KMS-11 (cell line): Measurements from ENCODE around the gene NECAB2.

ENCODE experiments used
- H2AFZ ChIP-seq: fragments of 200-600 bp; sonication (generic); 2 replicates; pipeline ENCODE4 v1.6.1; 2016; ENCODE audit warnings: antibody characterized with exemption, mixed run types, low read depth
- H3K27ac ChIP-seq: fragments of 200-600 bp; sonication (generic); 2 replicates; pipeline ENCODE4 v1.6.1; 2016; ENCODE audit warnings: mild to moderate bottlenecking, mixed run types
- H3K27me3 ChIP-seq: fragments of 200-600 bp; sonication (generic); 2 replicates; pipeline ENCODE4 v1.6.1; 2017; ENCODE audit warnings: mild to moderate bottlenecking, low read depth, mixed run types, moderate library complexity; ENCODE audit not compliant: insufficient read depth
- H3K36me3 ChIP-seq: fragments of 200-600 bp; sonication (generic); 2 replicates; pipeline ENCODE4 v1.6.1; 2017; ENCODE audit warnings: mild to moderate bottlenecking, mixed run types; ENCODE audit not compliant: insufficient read depth
- H3K4me1 ChIP-seq: fragments of 200-600 bp; sonication (generic); 2 replicates; pipeline ENCODE4 v1.6.1; 2016; ENCODE audit warnings: mild to moderate bottlenecking, low read depth, mixed run types; ENCODE audit not compliant: poor library complexity, severe bottlenecking
- H3K4me2 ChIP-seq: fragments of 200-600 bp; sonication (generic); 2 replicates; pipeline ENCODE4 v1.7.0; 2016; ENCODE audit warnings: mild to moderate bottlenecking, mixed run types
- H3K4me3 ChIP-seq: fragments of 200-600 bp; sonication (generic); IDR thresholded peaks from 2 replicates; pipeline ENCODE4 v1.6.1; 2017; ENCODE audit warnings: low read depth, low read length, mixed read lengths; ENCODE audit not compliant: insufficient read depth
- H3K79me2 ChIP-seq: fragments of 200-600 bp; sonication (generic); 2 replicates; pipeline ENCODE4 v1.6.1; 2016; ENCODE audit warnings: low read depth, mixed run types; ENCODE audit not compliant: insufficient read depth
- H3K9ac ChIP-seq: fragments of 200-600 bp; sonication (generic); 2 replicates; pipeline ENCODE4 v1.6.1; 2016; ENCODE audit warnings: mild to moderate bottlenecking, mixed run types
- H4K20me1 ChIP-seq: fragments of 200-600 bp; sonication (generic); 2 replicates; pipeline ENCODE4 v1.6.1; 2016; ENCODE audit warnings: mild to moderate bottlenecking, mixed run types; ENCODE audit not compliant: insufficient read depth
- CTCF ChIP-seq: fragments of 200-600 bp; sonication (generic); conservative IDR thresholded peaks from 2 replicates; pipeline ENCODE4 v1.6.1; 2017; ENCODE audit warnings: low read depth, mild to moderate bottlenecking, antibody characterized with exemption, low read length, moderate library complexity, mixed read lengths

The NECAB2 gene

GRCh38 chr16:84045001-84045817 lies 77.2 kb downstream of the NECAB2 start:
- no peaks in the 10 kb centered on the region for H3K79me2 ChIP-seq

DNA sequence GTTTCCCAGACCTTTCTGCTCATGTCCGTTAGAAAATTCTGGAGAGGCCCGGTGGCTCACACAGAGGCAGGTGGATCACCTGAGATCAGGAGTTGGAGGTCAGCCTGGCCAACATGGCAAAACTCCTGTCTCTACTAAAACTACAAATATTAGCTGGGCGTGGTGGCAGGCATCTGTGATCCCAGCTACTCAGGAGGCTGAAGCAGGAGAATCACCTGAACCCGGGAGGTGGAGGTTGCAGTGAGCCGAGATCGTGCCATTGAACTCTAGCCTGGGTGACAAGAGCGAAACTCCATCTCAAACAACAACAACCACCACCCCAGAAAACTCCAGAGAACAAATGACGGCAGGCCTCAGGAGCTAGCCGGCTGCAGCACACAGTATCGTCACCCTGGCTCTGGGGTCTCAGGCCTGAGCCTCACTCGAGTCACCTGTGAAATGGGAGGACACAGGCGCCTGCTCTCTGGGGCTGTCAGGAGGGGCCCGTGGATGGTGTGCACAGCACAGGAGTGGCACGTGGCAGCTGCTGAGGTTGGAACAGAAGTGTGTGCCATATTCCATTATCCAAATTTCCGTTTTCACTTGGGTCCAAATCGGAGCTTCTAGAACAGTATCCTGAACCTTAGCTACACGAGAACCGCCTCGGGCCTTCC lies 77.9 kb downstream of the NECAB2 start:
- Histone ChIP-seq H3K4me2 (no peak overlapping the region), H3K9ac (no peak overlapping the region), H3K79me2 (no peaks in the 10 kb centered on the region), H3K27me3 (peaks cover 35% of the 10 kb centered on the region), H3K27ac (no peak overlapping the region), H2AFZ (no peak overlapping the region), H3K4me1 (no peaks in the 10 kb centered on the region), H3K36me3 (no peaks in the 10 kb centered on the region), H3K4me3 (no peak overlapping the region), H4K20me1 (no peaks in the 10 kb centered on the region)
- no peak for TF ChIP-seq CTCF

More at GRCh38 chr16:84045001-84045817, 77.2 kb downstream of the NECAB2 start:
- Histone ChIP-seq H3K9ac (no peak overlapping the region), H3K36me3 (no peaks in the 10 kb centered on the region), H3K27me3 (peaks cover 43% of the 10 kb centered on the region), H3K4me1 (no peaks in the 10 kb centered on the region), H3K4me2 (no peak overlapping the region), H3K4me3 (no peak overlapping the region), H3K27ac (no peak overlapping the region), H2AFZ (no peak overlapping the region), H4K20me1 (no peaks in the 10 kb centered on the region)
- TF ChIP-seq CTCF = no peak

DNA sequence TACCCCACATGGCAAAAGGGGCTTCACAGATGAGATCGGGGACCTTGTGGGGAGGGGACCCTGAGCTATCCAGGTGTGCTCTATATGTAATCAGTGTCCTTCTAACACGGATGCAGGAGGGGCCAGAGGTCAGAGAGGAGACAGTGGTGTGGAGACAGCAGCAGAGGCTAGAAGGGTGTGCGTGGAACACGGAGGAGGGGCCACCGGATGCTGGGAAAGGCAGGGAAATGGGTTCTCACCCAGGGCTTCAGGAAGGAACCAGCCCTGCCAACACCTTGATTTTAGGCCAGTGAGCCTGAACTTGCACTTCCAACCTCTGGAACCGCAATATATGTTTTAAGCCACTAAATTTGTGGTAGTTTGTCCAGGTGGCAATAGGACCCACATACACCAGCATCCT lies 79.2 kb downstream of the NECAB2 start:
- H3K9ac ChIP-seq = no peak overlapping the region
- no peak overlapping the region for H3K4me3 ChIP-seq
- H3K36me3 ChIP-seq = no peaks in the 10 kb centered on the region
- no peak for TF ChIP-seq CTCF
- no peaks in the 10 kb centered on the region for H4K20me1 ChIP-seq
- H3K4me1 ChIP-seq = no peaks in the 10 kb centered on the region
- H3K27me3 ChIP-seq = peaks cover 23% of the 10 kb centered on the region; the same call in 1 of the 2 replicates
- no peak overlapping the region for H2AFZ ChIP-seq
- no peak overlapping the region for H3K27ac ChIP-seq
- no peaks in the 10 kb centered on the region for H3K79me2 ChIP-seq
- H3K4me2 ChIP-seq = no peak overlapping the region

- H3K79me2 ChIP-seq = no peaks in the 10 kb centered on the region
- no peak overlapping the region for H2AFZ ChIP-seq
- no peaks in the 10 kb centered on the region for H3K36me3 ChIP-seq
- H3K27ac ChIP-seq = no peak overlapping the region
- no peak for TF ChIP-seq CTCF
- no peaks in the 10 kb centered on the region for H3K4me1 ChIP-seq
- H4K20me1 ChIP-seq = no peaks in the 10 kb centered on the region
- H3K4me2 ChIP-seq = no peak overlapping the region
- peaks cover 19% of the 10 kb centered on the region; the same call in 1 of the 2 replicates for H3K27me3 ChIP-seq
- no peak overlapping the region for H3K9ac ChIP-seq
- H3K4me3 ChIP-seq = no peak overlapping the region
Measured at GRCh38 chr16:84047626-84048025, 79.6 kb downstream of the NECAB2 start.
